Gastroesophageal sphincter (tissue), 4 donors: ENCODE measurements around the gene DDX5. TPM values are rescaled to one million over a fixed set of nuclear protein-coding genes. Genes with fewer than 3 reads are reported as not detected.

ENCODE experiments used
- ATAC-seq: fragments of 150-250 bp; one replicate; pipeline ENCODE4 v1.9.1; 2016; ENCODE audit warnings: mild to moderate bottlenecking, moderate library complexity
- H3K27ac ChIP-seq, 4 donors: fragments of 200-600 bp; sonication (generic) in 3 of 4; 1 replicate in 3 of 4; 2 replicates in 1 of 4; pipeline ENCODE4 v1.5.1; 2016 to 2019
- H3K27me3 ChIP-seq: fragments of 200-600 bp; sonication (generic); one replicate; pipeline ENCODE4 v1.5.1; 2019
- H3K36me3 ChIP-seq, 2 donors: fragments of 200-600 bp; sonication (generic); one replicate each; pipeline ENCODE4 v1.5.1; 2019; ENCODE audit warnings: control low read depth in 1 of 2
- H3K4me1 ChIP-seq, 3 donors: fragments of 200-600 bp; sonication (generic); 1 replicate in 2 of 3; 2 replicates in 1 of 3; pipeline ENCODE4 v1.5.1; 2016 to 2019; ENCODE audit warnings: control low read depth in 2 of 3
- H3K4me3 ChIP-seq, 2 donors: fragments of 200-600 bp; sonication (generic); one replicate each; pipeline ENCODE4 v1.5.1; 2019; ENCODE audit warnings: mild to moderate bottlenecking in 1 of 2, moderate library complexity in 1 of 2
- H3K9me3 ChIP-seq, 3 donors: fragments of 200-600 bp; sonication (generic); one replicate each; pipeline ENCODE4 v1.5.1; 2017 to 2019; ENCODE audit warnings: control low read depth in 2 of 3
- EP300 ChIP-seq: sonication (generic); formaldehyde crosslinking; IDR thresholded peaks from one replicate; pipeline ENCODE4 v1.6.1; 2017; ENCODE audit warnings: antibody characterized with exemption, mild to moderate bottlenecking
- POLR2A ChIP-seq, 2 donors: fragments of 450-650 bp; IDR thresholded peaks; one replicate each; pipeline ENCODE4 v1.6.1; 2017; ENCODE audit warnings: antibody characterized with exemption in 2 of 2, mild to moderate bottlenecking in 2 of 2, moderate library complexity in 1 of 2
- POLR2AphosphoS5 ChIP-seq: sonication (generic); formaldehyde crosslinking; IDR thresholded peaks from one replicate; pipeline ENCODE4 v1.6.1; 2017; ENCODE audit warnings: antibody characterized with exemption
- WGBS, 2 donors: methylation state at CpG; one replicate each; pipeline ENCODE4 v1.1.5; 2018; ENCODE audit warnings: low coverage in 1 of 2; 5-methylcytosine and 5-hydroxymethylcytosine counted together
- total RNA-seq, 4 donors: library from RNA; depleted of rRNA; stranded (reverse); fragments of >200 nt; gene quantifications; one replicate each; pipeline ENCODE4 v1.1.0, GENCODE V29; 2016
- TF ChIP-seq, protein P1 (sequence below), 4 experiments: fragments of 200-600 bp in 2 of 4; fragments of 450-650 bp in 2 of 4; sonication (generic) in 1 of 4; IDR thresholded peaks; one replicate each; pipeline ENCODE4 v1.5.1; 2017 to 2019; ENCODE audit warnings: antibody characterized with exemption in 4 of 4, mild to moderate bottlenecking in 2 of 4, moderate library complexity in 2 of 4

DDX5 gene
- total RNA-seq, 4 donors from 2014 or later, result 585 to 908 (median 632) TPM

DNA sequence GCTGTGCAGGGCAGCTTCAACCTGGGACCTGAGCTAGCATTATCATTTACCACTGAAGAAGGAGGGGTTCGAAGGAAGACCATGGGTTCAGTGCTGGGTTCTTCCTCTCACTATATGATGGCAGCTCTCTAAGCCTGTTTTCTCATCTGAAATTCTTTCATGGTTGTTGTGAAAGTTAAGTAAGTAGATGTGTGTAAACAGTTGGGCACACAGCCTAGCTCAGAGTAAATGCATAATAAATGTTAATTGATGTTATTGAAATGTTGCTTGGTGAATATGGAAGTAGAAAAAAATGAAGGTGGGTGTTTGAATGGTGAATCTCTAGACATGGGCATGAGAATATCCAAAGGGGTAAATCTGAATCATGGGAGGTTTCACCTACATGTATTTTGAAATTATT, 9.7 kb upstream of the DDX5 start:
- no peak for ATAC-seq
- WGBS, 2 donors, result 91 to 100% methylated on average over 1 of the region's 1 CpG
- Histone ChIP-seq H3K9me3 (no peaks in the 10 kb centered on the region), H3K4me1 (peaks cover 0 to 6% (median 0%) of the 10 kb centered on the region in 3 donors), H3K27me3 (no peaks in the 10 kb centered on the region), H3K27ac (no peak overlapping the region), H3K36me3 (peaks cover 0 to 100% of the 10 kb centered on the region in 2 donors), H3K4me3 (no peak overlapping the region)
- no peak for TF ChIP-seq POLR2AphosphoS5
- TF ChIP-seq POLR2A (IDR thresholded peaks at IDR 0.05), result no peak
- TF ChIP-seq EP300, result no peak
- TF ChIP-seq, protein P1, sequence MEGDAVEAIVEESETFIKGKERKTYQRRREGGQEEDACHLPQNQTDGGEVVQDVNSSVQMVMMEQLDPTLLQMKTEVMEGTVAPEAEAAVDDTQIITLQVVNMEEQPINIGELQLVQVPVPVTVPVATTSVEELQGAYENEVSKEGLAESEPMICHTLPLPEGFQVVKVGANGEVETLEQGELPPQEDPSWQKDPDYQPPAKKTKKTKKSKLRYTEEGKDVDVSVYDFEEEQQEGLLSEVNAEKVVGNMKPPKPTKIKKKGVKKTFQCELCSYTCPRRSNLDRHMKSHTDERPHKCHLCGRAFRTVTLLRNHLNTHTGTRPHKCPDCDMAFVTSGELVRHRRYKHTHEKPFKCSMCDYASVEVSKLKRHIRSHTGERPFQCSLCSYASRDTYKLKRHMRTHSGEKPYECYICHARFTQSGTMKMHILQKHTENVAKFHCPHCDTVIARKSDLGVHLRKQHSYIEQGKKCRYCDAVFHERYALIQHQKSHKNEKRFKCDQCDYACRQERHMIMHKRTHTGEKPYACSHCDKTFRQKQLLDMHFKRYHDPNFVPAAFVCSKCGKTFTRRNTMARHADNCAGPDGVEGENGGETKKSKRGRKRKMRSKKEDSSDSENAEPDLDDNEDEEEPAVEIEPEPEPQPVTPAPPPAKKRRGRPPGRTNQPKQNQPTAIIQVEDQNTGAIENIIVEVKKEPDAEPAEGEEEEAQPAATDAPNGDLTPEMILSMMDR (IDR thresholded peaks at IDR 0.05), result no peak

DNA sequence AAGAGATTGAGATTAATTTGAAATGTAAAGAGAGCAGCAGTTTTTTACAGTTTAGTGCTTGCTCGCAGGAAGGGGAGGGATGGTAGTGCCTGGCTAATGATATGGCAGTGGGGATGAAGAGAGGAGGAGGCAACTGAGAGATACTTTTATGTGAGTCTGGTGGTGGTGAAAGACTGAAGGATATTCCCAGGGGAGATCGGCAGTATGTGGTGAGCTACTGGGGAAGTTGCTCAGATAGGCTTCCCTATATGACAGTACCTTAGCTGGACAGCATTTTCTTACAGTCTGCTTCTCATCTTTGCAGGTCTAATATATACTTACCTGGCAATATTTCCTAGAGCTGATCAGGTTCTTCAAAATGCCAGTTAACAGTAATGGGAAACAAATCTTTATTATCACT, 9.3 kb upstream of the DDX5 start:
- H3K9me3 ChIP-seq, result no peaks in the 10 kb centered on the region
- H3K36me3 ChIP-seq, result peaks cover 0 to 100% of the 10 kb centered on the region in 2 donors
- no peaks in the 10 kb centered on the region for H3K27me3 ChIP-seq
- no peak overlapping the region for H3K4me3 ChIP-seq
- no peak overlapping the region for H3K27ac ChIP-seq
- TF ChIP-seq POLR2AphosphoS5 (no peak), POLR2A (IDR thresholded peaks at IDR 0.05) (no peak), EP300 (no peak)
- TF ChIP-seq, protein P1 (IDR thresholded peaks at IDR 0.05), result no peak
- peaks cover 0 to 7% (median 0%) of the 10 kb centered on the region in 3 donors for H3K4me1 ChIP-seq
- ATAC-seq, result no peak
- WGBS, 2 donors, result 72 to 81% methylated on average over 2 of the region's 2 CpGs

DNA sequence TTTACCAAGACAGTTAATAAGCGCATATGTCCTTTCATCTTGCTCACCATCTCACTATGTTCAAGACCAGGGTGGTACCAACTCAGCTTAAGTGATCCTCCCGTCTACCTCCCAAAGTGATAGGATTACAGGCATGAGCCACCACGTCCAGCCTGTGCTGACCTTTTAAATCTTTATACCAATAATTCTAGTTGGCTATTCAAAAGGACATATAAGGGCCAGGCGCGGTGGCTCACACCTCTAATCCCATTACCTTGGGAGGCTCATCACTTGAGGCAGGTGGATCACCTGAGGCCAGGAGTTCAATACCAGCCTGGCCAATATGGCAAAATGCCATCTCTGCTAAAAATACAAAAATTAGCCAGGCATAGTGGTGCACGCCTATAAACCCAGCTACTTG, 3.1 kb upstream of the DDX5 start:
- H3K27ac ChIP-seq, result no peak overlapping the region
- WGBS, 2 donors, result 78 to 81% methylated on average over 4 of the region's 6 CpGs
- H3K4me1 ChIP-seq, result peaks cover under 1 to 44% (median 7%) of the 10 kb centered on the region in 3 donors
- peaks cover 0 to 49% of the 10 kb centered on the region in 2 donors for H3K36me3 ChIP-seq
- H3K9me3 ChIP-seq, result no peaks in the 10 kb centered on the region
- H3K4me3 ChIP-seq, result no peak overlapping the region
- ATAC-seq, result no peak
- TF ChIP-seq, protein P1 (IDR thresholded peaks at IDR 0.05), result no peak
- TF ChIP-seq POLR2AphosphoS5, result no peak
- no peak for TF ChIP-seq POLR2A (IDR thresholded peaks at IDR 0.05)
- TF ChIP-seq EP300, result no peak
- no peaks in the 10 kb centered on the region for H3K27me3 ChIP-seq

DNA sequence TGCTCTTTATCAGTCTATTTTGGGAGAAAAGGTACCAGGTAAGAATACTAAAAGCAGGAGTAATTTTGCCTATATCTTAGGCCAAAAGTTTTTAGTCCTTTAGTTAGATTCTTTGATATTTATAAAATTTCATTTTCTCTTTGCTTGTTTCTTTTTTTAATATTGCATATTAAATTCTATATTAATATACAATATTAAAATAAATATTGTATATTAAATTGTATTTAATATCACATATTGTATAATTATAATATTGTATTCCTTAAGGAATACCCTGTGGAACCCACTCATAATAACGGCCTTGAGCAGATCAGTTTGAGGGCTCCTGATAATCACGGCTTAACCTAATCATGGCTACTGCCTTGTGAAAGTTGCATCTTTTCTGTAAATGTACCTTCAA, 2.6 kb upstream of the DDX5 start:
- TF ChIP-seq, protein P1 (IDR thresholded peaks at IDR 0.05), result no peak
- TF ChIP-seq EP300, result no peak
- TF ChIP-seq POLR2AphosphoS5, result no peak
- no peak for TF ChIP-seq POLR2A (IDR thresholded peaks at IDR 0.05)
- no peaks in the 10 kb centered on the region for H3K9me3 ChIP-seq
- H3K4me3 ChIP-seq, result no peak overlapping the region
- no peak for ATAC-seq
- peaks cover 5 to 49% (median 11%) of the 10 kb centered on the region in 3 donors for H3K4me1 ChIP-seq
- 71 to 86% methylated on average over 1 to 2 of the region's 2 CpGs for WGBS, 2 donors
- H3K36me3 ChIP-seq, result peaks cover 0 to 49% of the 10 kb centered on the region in 2 donors
- no peak overlapping the region for H3K27ac ChIP-seq
- no peaks in the 10 kb centered on the region for H3K27me3 ChIP-seq

DNA sequence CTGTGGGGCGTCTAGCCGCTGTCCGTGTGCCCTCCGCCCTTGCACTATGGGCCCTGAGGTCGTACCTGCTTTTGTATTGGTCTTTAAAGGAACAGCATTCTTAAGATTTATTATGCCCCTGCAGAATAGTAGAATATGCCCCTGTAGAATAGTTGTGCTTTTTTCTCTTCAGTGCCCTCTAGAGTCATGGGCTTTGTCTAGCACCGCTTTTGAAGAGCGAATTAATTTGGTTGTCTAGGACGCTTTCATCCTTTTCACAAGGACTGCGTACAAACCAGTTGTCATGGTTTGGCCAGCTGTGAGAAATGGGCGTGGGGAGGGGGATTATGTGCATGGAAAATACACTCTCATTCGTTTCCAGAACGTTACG, 1.3 kb upstream of the DDX5 start:
- TF ChIP-seq EP300 (no peak), POLR2A (IDR thresholded peaks at IDR 0.05) (no peak), POLR2AphosphoS5 (no peak)
- TF ChIP-seq, protein P1 (IDR thresholded peaks at IDR 0.05), result peak; percentile 14 to 56 (median 48)
- no peaks in the 10 kb centered on the region for H3K27me3 ChIP-seq
- peak; percentile 8 for ATAC-seq
- peak overlapping the region; percentile 84 to 85 for H3K4me3 ChIP-seq
- peaks cover 10 to 62% (median 20%) of the 10 kb centered on the region in 3 donors for H3K4me1 ChIP-seq
- peak overlapping the region; percentile 94 to 100 (median 98) for H3K27ac ChIP-seq
- peaks cover 10 to 49% of the 10 kb centered on the region in 2 donors for H3K36me3 ChIP-seq
- WGBS, 2 donors, result 0% methylated on average over 8 to 11 of the region's 13 CpGs
- no peaks in the 10 kb centered on the region for H3K9me3 ChIP-seq
